LNCaP clone FGC (cell line): ENCODE results near the gene PDK1.
"Not testable (repeated sequence)": the region's sequence is repeated elsewhere in the genome, so short reads cannot be mapped to it uniquely, and the experiment has no call there.

Source experiments
- DNase-seq: peaks from one replicate; pipeline ENCODE4 v3.0.0-alpha.2; 2011; ENCODE audit warnings: low read depth
- H3K4me3 ChIP-seq: 2 replicates; pipeline ENCODE4 v1.5.1; 2011; ENCODE audit warnings: mild to moderate bottlenecking, low read depth, low read length, control low read depth
- TF ChIP-seq, protein P1 (sequence below): IDR thresholded peaks from 2 replicates; pipeline ENCODE4 v1.5.1; 2012; ENCODE audit warnings: mild to moderate bottlenecking; ENCODE audit not compliant: control insufficient read depth, insufficient read depth; ENCODE audit errors: extremely low read depth

Gene PDK1

GRCh38 chr2:172578054-172578453 is 22.2 kb downstream of the PDK1 start:
- H3K4me3 ChIP-seq, result no peak overlapping the region
- TF ChIP-seq, protein P1, sequence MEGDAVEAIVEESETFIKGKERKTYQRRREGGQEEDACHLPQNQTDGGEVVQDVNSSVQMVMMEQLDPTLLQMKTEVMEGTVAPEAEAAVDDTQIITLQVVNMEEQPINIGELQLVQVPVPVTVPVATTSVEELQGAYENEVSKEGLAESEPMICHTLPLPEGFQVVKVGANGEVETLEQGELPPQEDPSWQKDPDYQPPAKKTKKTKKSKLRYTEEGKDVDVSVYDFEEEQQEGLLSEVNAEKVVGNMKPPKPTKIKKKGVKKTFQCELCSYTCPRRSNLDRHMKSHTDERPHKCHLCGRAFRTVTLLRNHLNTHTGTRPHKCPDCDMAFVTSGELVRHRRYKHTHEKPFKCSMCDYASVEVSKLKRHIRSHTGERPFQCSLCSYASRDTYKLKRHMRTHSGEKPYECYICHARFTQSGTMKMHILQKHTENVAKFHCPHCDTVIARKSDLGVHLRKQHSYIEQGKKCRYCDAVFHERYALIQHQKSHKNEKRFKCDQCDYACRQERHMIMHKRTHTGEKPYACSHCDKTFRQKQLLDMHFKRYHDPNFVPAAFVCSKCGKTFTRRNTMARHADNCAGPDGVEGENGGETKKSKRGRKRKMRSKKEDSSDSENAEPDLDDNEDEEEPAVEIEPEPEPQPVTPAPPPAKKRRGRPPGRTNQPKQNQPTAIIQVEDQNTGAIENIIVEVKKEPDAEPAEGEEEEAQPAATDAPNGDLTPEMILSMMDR, result no peak
- no peak for DNase-seq

GRCh38 chr2:172578860-172579512 is 23.1 kb downstream of the PDK1 start:
- DNase-seq, result no peak
- no peak overlapping the region for H3K4me3 ChIP-seq
- TF ChIP-seq, protein P1, result no peak

- TF ChIP-seq, protein P1, result no peak
- no peak for DNase-seq
- H3K4me3 ChIP-seq, result no peak overlapping the region
These were observed 24.7 kb downstream of the PDK1 start for GRCh38 chr2:172580544-172580943.

GRCh38 chr2:172582656-172583055 is 26.8 kb downstream of the PDK1 start:
- peak; percentile 1 for DNase-seq

DNA sequence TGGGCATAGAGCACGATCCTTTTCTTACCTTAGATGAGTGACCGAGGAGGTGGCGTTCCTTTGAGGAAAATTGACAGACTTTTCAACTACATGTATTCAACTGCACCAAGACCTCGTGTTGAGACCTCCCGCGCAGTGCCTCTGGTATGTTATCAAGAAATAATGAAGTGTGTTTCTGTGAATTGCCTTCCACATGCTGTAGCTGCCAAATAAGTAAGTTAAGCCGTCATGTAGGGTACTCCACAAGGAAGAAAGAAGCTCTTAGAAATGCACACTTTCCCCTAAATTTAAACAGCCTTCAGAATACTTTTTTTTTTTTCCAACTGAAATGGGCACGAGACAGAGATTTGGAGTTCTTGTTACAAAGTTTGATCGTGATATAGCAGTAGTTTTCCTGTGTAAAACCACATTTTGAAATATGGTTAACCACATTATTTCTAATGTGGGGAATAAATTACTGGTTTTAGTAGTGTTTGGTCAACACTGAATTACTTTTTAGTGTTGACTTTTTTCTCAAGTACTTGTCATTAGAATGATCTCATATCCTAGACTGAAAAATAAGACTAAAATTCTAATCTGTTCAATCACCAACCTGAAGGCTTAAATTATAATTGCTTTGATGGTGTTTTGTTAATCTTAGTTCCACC is 30.5 kb downstream of the PDK1 start:
- no peak for DNase-seq
- TF ChIP-seq, protein P1, result no peak
- no peak overlapping the region for H3K4me3 ChIP-seq

More at GRCh38 chr2:172582656-172583055, 26.8 kb downstream of the PDK1 start:
- TF ChIP-seq, protein P1, result no peak
- H3K4me3 ChIP-seq, result no peak overlapping the region

- not testable (repeated sequence) for DNase-seq, H3K4me3 ChIP-seq
These were observed 31.3 kb downstream of the PDK1 start for GRCh38 chr2:172587231-172587630.

- no peak overlapping the region for H3K4me3 ChIP-seq
- TF ChIP-seq, protein P1, result no peak
- DNase-seq, result no peak
These were observed 33.0 kb downstream of the PDK1 start for GRCh38 chr2:172588931-172589330.

GRCh38 chr2:172591386-172591785 is 35.5 kb downstream of the PDK1 start:
- DNase-seq, result peak; percentile 4
- H3K4me3 ChIP-seq, result not testable (repeated sequence)

DNA sequence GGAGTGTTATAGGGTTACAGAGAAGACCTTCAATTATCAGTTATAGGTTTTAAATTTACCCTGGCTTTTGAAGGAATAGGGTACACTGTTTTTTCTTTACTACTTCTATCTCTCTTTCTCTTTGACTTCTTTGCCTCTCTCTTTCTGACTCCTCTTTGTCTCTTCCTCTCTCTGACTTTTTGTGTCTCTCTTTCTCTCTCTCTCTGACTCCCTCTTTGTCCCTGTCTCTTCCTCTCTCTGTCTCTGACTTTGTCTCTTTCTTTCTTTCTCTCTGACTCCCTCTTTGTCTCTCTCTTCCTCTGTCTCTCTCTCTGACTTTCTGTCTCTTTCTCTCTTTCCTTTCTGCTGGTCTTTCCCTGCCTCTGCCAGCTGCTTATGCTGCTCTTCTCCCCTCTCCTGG is 36.3 kb downstream of the PDK1 start:
- DNase-seq, H3K4me3 ChIP-seq: not testable (repeated sequence)
